ENCODE results near the gene GAGE2A. TPM values are rescaled to one million over a fixed set of nuclear protein-coding genes. Genes with fewer than 3 reads are reported as not detected.
A peak's percentile ranks its signal among the peaks of the same experiment; 100 is the strongest.
"Not testable (repeated sequence)": the region's sequence is repeated elsewhere in the genome, so short reads cannot be mapped to it uniquely, and the experiment has no call there.

GAGE2A gene, protein sequence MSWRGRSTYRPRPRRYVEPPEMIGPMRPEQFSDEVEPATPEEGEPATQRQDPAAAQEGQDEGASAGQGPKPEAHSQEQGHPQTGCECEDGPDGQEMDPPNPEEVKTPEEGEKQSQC
- total RNA-seq, result not detected

DNA sequence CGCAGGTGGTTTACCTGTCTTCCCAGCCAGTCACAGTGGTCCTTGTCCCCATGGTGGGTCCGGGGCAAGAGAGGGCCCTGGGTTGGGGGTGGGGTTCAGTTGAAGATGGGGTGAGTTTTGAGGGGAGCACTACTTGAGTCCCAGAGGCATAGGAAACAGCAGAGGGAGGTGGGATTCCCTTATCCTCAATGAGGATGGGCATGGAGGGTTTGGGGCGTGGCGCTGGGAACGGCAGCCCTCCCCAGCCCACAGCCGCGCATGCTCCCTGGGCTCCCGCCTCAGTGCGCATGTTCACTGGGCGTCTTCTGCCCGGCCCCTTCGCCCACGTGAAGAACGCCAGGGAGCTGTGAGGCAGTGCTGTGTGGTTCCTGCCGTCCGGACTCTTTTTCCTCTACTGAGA lies at the start of gene GAGE2A:
GAGE2A (plus strand) TSS at position 301 of the 400 bp plus-strand sequence. CDS start 1,155 bp downstream, outside the sequence.
- H3K27ac Mint-ChIP-seq; H3K4me1 Mint-ChIP-seq; H3K36me3 Mint-ChIP-seq; H3K9me3 Mint-ChIP-seq (ENCODE audit: low read depth); CTCF ChIA-PET; H3K27me3 Mint-ChIP-seq; ATAC-seq; H3K4me3 Mint-ChIP-seq; DNase-seq: not testable (repeated sequence)

DNA sequence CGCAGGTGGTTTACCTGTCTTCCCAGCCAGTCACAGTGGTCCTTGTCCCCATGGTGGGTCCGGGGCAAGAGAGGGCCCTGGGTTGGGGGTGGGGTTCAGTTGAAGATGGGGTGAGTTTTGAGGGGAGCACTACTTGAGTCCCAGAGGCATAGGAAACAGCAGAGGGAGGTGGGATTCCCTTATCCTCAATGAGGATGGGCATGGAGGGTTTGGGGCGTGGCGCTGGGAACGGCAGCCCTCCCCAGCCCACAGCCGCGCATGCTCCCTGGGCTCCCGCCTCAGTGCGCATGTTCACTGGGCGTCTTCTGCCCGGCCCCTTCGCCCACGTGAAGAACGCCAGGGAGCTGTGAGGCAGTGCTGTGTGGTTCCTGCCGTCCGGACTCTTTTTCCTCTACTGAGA lies 47.9 kb upstream of the GAGE2A start, which contains the start of gene GAGE12D:
GAGE12D (plus strand) TSS at position 301 of the 400 bp plus-strand sequence. CDS start 1,155 bp downstream, outside the sequence.
- not testable (repeated sequence) for H3K4me1 Mint-ChIP-seq

GRCh38 chrX:49550989-49551388 lies 38.3 kb upstream of the GAGE2A start, which contains the start of gene GAGE12E:
GAGE12E (plus strand) TSS chrX:49551289; CDS start chrX:49552444, 1,155 bp downstream.
- H3K27ac Mint-ChIP-seq; ATAC-seq; H3K4me3 Mint-ChIP-seq; H3K4me1 Mint-ChIP-seq; H3K9me3 Mint-ChIP-seq (ENCODE audit: low read depth); H3K36me3 Mint-ChIP-seq; CTCF ChIA-PET; DNase-seq; H3K27me3 Mint-ChIP-seq: not testable (repeated sequence)

More for the DNA sequence above, 47.9 kb upstream of the GAGE2A start, which contains the start of gene GAGE12D:
- ATAC-seq; H3K36me3 Mint-ChIP-seq; H3K27ac Mint-ChIP-seq; H3K9me3 Mint-ChIP-seq (ENCODE audit: low read depth); H3K27me3 Mint-ChIP-seq; CTCF ChIA-PET; H3K4me3 Mint-ChIP-seq; DNase-seq: not testable (repeated sequence)

DNA sequence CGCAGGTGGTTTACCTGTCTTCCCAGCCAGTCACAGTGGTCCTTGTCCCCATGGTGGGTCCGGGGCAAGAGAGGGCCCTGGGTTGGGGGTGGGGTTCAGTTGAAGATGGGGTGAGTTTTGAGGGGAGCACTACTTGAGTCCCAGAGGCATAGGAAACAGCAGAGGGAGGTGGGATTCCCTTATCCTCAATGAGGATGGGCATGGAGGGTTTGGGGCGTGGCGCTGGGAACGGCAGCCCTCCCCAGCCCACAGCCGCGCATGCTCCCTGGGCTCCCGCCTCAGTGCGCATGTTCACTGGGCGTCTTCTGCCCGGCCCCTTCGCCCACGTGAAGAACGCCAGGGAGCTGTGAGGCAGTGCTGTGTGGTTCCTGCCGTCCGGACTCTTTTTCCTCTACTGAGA lies 28.8 kb upstream of the GAGE2A start, which contains the start of gene GAGE12F:
GAGE12F (plus strand) TSS at position 301 of the 400 bp plus-strand sequence. CDS start 1,155 bp downstream, outside the sequence.
- H3K9me3 Mint-ChIP-seq (ENCODE audit: low read depth); DNase-seq; ATAC-seq; H3K27me3 Mint-ChIP-seq; H3K4me1 Mint-ChIP-seq; CTCF ChIA-PET; H3K36me3 Mint-ChIP-seq; H3K4me3 Mint-ChIP-seq; H3K27ac Mint-ChIP-seq: not testable (repeated sequence)

- peak; percentile 32 for DNase-seq
- H3K4me1 Mint-ChIP-seq; H3K36me3 Mint-ChIP-seq; H3K9me3 Mint-ChIP-seq (ENCODE audit: low read depth); ATAC-seq; H3K4me3 Mint-ChIP-seq; CTCF ChIA-PET; H3K27me3 Mint-ChIP-seq; H3K27ac Mint-ChIP-seq: not testable (repeated sequence)
Measured at GRCh38 chrX:49568728-49569127, 20.6 kb upstream of the GAGE2A start.

DNA sequence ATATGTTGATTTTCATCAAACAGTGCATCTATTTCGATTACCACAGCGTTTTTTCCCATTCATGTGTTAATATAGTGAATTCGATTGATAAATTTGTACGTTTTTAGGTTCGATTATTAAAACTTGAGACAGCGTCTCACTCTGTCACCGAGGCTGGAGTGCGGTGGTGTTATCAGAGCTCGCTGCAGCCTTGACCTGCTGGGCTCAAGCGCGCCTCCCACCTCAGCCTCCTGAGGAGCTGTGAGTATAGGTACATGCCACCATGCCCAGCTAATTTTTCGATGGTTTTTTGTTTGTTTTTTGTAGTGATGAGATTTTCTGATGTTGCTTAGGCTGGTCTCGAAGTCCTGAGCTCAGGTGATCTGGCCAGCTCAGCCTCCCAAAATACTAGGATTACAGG lies 20.1 kb upstream of the GAGE2A start:
- ATAC-seq; CTCF ChIA-PET; H3K36me3 Mint-ChIP-seq; H3K9me3 Mint-ChIP-seq (ENCODE audit: low read depth); H3K4me3 Mint-ChIP-seq; H3K27me3 Mint-ChIP-seq; H3K27ac Mint-ChIP-seq; H3K4me1 Mint-ChIP-seq: not testable (repeated sequence)
- DNase-seq, result peak; percentile 11

DNA sequence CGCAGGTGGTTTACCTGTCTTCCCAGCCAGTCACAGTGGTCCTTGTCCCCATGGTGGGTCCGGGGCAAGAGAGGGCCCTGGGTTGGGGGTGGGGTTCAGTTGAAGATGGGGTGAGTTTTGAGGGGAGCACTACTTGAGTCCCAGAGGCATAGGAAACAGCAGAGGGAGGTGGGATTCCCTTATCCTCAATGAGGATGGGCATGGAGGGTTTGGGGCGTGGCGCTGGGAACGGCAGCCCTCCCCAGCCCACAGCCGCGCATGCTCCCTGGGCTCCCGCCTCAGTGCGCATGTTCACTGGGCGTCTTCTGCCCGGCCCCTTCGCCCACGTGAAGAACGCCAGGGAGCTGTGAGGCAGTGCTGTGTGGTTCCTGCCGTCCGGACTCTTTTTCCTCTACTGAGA lies 19.2 kb upstream of the GAGE2A start, which contains the start of gene GAGE12G:
GAGE12G (plus strand) TSS at position 301 of the 400 bp plus-strand sequence. CDS start 1,155 bp downstream, outside the sequence.
- H3K4me1 Mint-ChIP-seq; H3K9me3 Mint-ChIP-seq (ENCODE audit: low read depth); H3K27ac Mint-ChIP-seq; DNase-seq; H3K4me3 Mint-ChIP-seq; H3K36me3 Mint-ChIP-seq; H3K27me3 Mint-ChIP-seq; ATAC-seq; CTCF ChIA-PET: not testable (repeated sequence)

- H3K4me1 Mint-ChIP-seq; CTCF ChIA-PET; H3K9me3 Mint-ChIP-seq (ENCODE audit: low read depth); H3K36me3 Mint-ChIP-seq; H3K27me3 Mint-ChIP-seq; H3K4me3 Mint-ChIP-seq; ATAC-seq; H3K27ac Mint-ChIP-seq; DNase-seq: not testable (repeated sequence)
Measured at GRCh38 chrX:49579649-49580048, 9.6 kb upstream of the GAGE2A start, which contains the start of gene GAGE12H. GAGE12H (plus strand) TSS chrX:49579949; CDS start chrX:49581104, 1,155 bp downstream.

- H3K27ac Mint-ChIP-seq; H3K9me3 Mint-ChIP-seq (ENCODE audit: low read depth); H3K27me3 Mint-ChIP-seq; H3K36me3 Mint-ChIP-seq; ATAC-seq; CTCF ChIA-PET; H3K4me1 Mint-ChIP-seq; H3K4me3 Mint-ChIP-seq: not testable (repeated sequence)
- peak; percentile 40 for DNase-seq
Measured at GRCh38 chrX:49589769-49590478, 628 bp downstream of the GAGE2A start.

DNA sequence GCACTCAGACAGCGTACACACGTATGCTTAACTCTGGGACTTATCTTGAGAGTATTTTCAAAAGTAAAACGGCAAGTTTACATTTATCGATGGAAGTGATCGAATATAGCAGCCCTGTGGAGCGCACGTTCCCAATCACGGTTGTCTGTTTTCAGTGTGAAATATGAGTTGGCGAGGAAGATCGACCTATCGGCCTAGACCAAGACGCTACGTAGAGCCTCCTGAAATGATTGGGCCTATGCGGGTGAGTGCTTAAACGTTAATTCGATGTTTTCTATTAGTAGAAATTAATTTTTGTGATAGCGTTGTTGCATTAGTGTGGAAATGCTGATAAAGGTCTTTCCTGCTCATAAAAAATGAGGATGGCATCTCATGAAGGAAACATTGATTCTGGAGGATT lies 1.2 kb downstream of the GAGE2A start:
- H3K4me3 Mint-ChIP-seq; H3K27me3 Mint-ChIP-seq; CTCF ChIA-PET; H3K27ac Mint-ChIP-seq; H3K4me1 Mint-ChIP-seq; H3K9me3 Mint-ChIP-seq (ENCODE audit: low read depth); H3K36me3 Mint-ChIP-seq; ATAC-seq: not testable (repeated sequence)
- peak; percentile 35 for DNase-seq

GRCh38 chrX:49598720-49599119 lies 9.4 kb downstream of the GAGE2A start, which contains the start of gene GAGE1:
GAGE1 (plus strand) TSS chrX:49599020; CDS start chrX:49600175, 1,155 bp downstream.
- H3K27me3 Mint-ChIP-seq; DNase-seq; H3K36me3 Mint-ChIP-seq; H3K4me3 Mint-ChIP-seq; H3K27ac Mint-ChIP-seq; CTCF ChIA-PET; ATAC-seq; H3K4me1 Mint-ChIP-seq; H3K9me3 Mint-ChIP-seq (ENCODE audit: low read depth): not testable (repeated sequence)

- no peak for ATAC-seq
- H3K9me3 Mint-ChIP-seq (ENCODE audit: low read depth), result no peaks in the 10 kb centered on the region
- CTCF ChIA-PET, result no interaction called here
Measured at GRCh38 chrX:49610718-49611310, 21.5 kb downstream of the GAGE2A start.

GRCh38 chrX:49618574-49618973 lies 29.3 kb downstream of the GAGE2A start:
- H3K9me3 Mint-ChIP-seq (ENCODE audit: low read depth), result no peaks in the 10 kb centered on the region
- DNase-seq (no peak), ATAC-seq (no peak)
- no peaks in the 10 kb centered on the region for H3K4me1 Mint-ChIP-seq
- H3K36me3 Mint-ChIP-seq, result no peaks in the 10 kb centered on the region
- H3K27ac Mint-ChIP-seq, result no peak overlapping the region
- H3K4me3 Mint-ChIP-seq, result no peak overlapping the region
- H3K27me3 Mint-ChIP-seq, result no peaks in the 10 kb centered on the region
- CTCF ChIA-PET, result no interaction called here

More at GRCh38 chrX:49610718-49611310, 21.5 kb downstream of the GAGE2A start:
- H3K4me1 Mint-ChIP-seq, result no peaks in the 10 kb centered on the region
- H3K27ac Mint-ChIP-seq, result no peak overlapping the region
- peaks cover 4% of the 10 kb centered on the region for H3K27me3 Mint-ChIP-seq
- H3K36me3 Mint-ChIP-seq, result no peaks in the 10 kb centered on the region
- H3K4me3 Mint-ChIP-seq, result no peak overlapping the region
- no peak for DNase-seq

Data from activated CD8-positive, alpha-beta memory T cell treated with anti-CD3 and anti-CD28 coated beads, Interleukin-2, amount 10 ng/mL, durations not matched to agents 7 days and 5 days (primary cell).